Epithelial cell of proximal tubule (primary cell): ENCODE measurements around the gene RASL12. TPM values are rescaled to one million over a fixed set of nuclear protein-coding genes. Genes with fewer than 3 reads are reported as not detected.

Source experiments
- DNase-seq: peaks from one replicate; pipeline ENCODE4 v3.0.0-alpha.2; 2011; ENCODE audit warnings: low read depth
- H3K4me3 ChIP-seq: 2 replicates; pipeline ENCODE4 v1.5.1; 2011; ENCODE audit warnings: low read depth, mild to moderate bottlenecking, low read length
- total RNA-seq: library from RNA; depleted of rRNA; stranded (reverse); fragments of >200 nt; gene quantifications from 2 replicates; pipeline ENCODE4 v1.2.3, GENCODE V29; 2015
- TF ChIP-seq, protein P1 (sequence below): conservative IDR thresholded peaks from 2 replicates; pipeline ENCODE4 v1.5.1; 2012; ENCODE audit warnings: low read depth, mild to moderate bottlenecking, low read length

The RASL12 gene
- total RNA-seq, 1 donor from 2014 or later: not detected

DNA sequence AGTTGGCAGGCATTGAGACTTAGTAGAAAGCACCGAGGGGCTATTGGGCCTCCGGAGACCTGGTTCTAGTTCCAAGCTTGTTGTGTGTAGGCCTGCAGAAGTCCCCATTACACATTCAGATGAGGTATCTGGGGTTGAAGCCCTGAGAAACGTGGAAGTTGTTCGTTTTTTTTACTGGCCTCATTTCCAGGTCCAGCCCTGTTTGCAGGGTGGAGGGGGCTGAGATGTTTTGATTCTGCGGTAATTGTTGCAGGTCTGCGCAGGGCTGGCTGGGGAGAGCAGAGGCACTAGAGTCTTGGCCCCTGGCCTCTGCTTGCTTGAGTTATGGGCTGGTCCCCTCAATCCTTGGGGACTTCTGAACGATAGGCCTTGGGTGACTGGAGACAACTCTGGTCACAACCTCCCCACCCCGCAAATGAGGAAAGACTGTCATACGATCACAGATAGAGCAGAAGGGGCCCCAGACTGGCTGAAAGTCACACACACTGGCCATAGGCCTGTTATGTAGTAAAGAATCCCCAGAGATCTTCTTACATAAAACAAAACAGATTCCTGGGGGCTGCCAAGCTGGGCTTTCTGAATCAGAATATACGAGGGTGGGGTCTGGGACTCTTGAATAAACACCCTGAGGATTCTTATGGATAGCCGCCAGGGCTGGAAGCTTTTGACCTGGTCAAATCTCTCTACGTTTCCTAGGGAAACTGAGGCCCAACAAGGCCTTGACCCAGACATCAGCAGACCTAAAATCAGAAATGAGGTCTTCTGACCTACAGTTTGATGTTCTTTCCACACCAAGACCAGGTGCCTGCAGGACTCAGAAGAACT is 24.4 kb upstream of the RASL12 start:
- TF ChIP-seq, protein P1, sequence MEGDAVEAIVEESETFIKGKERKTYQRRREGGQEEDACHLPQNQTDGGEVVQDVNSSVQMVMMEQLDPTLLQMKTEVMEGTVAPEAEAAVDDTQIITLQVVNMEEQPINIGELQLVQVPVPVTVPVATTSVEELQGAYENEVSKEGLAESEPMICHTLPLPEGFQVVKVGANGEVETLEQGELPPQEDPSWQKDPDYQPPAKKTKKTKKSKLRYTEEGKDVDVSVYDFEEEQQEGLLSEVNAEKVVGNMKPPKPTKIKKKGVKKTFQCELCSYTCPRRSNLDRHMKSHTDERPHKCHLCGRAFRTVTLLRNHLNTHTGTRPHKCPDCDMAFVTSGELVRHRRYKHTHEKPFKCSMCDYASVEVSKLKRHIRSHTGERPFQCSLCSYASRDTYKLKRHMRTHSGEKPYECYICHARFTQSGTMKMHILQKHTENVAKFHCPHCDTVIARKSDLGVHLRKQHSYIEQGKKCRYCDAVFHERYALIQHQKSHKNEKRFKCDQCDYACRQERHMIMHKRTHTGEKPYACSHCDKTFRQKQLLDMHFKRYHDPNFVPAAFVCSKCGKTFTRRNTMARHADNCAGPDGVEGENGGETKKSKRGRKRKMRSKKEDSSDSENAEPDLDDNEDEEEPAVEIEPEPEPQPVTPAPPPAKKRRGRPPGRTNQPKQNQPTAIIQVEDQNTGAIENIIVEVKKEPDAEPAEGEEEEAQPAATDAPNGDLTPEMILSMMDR: no peak
- DNase-seq: no peak
- H3K4me3 ChIP-seq: no peak overlapping the region

- DNase-seq: no peak
- no peak overlapping the region for H3K4me3 ChIP-seq
- TF ChIP-seq, protein P1: no peak
Measured at GRCh38 chr15:65089206-65089824, 21.5 kb upstream of the RASL12 start.

GRCh38 chr15:65088643-65089021 is 20.8 kb upstream of the RASL12 start:
- no peak for DNase-seq
- H3K4me3 ChIP-seq: no peak overlapping the region
- TF ChIP-seq, protein P1: no peak

- TF ChIP-seq, protein P1: no peak
- no peak overlapping the region for H3K4me3 ChIP-seq
- DNase-seq: no peak
Measured at GRCh38 chr15:65087873-65088642, 20.3 kb upstream of the RASL12 start.

DNA sequence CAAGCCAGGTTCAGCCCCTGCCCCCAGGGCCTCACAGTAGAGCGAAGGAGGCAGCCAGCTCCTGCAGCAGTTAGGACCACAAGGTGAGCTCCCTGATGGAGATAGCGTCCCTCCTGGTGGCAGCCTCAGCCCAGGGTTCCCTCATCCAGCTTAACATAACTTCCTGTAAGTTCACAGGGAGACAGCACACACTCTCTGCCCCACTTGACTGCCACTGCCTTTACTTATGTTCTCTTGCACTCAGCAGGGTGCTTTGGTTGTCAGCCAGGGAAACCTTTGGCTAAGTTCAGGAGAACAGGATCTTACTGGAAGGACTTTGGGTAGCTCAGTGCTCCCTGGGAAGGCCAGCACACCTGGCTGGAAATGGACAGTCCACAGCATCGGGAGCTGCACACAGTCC is 19.6 kb upstream of the RASL12 start:
- H3K4me3 ChIP-seq: no peak overlapping the region
- no peak for DNase-seq
- TF ChIP-seq, protein P1: no peak

DNA sequence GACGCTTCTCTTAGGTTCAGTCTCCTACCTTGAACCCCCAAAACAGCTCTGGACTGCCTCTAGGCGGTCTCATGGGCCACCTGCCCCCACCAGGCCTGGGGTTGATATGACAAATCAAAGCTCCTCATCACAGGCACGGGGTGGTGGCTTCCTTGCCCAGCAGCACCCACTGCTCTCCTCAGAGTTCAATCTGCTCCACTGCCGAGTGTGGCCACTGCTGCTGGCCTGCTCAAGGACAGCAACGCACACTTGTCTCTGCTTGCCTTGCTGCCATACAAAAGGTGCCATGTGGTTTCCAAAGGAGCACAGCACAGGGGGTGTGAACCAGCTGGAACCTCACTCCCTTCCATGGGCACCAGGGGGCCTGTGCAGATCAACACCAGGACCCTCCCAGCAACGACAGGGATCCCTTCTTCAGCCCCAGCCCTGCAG is 18.9 kb upstream of the RASL12 start:
- DNase-seq: no peak
- TF ChIP-seq, protein P1: no peak
- no peak overlapping the region for H3K4me3 ChIP-seq
